HEK293 (cell line): ENCODE data around the gene KRI1.

Source experiments
- BCL11B ChIP-seq: fragments of 450-650 bp; formaldehyde crosslinking; IDR thresholded peaks from 2 replicates; pipeline ENCODE4 v1.5.1; 2016; ENCODE audit warnings: low read depth, missing biosample characterization, missing genetic modification characterization
- FEZF1 ChIP-seq: fragments of 450-650 bp; formaldehyde crosslinking; IDR thresholded peaks from 2 replicates; pipeline ENCODE4 v1.5.1; 2016; ENCODE audit warnings: missing biosample characterization, missing genetic modification characterization
- GFI1B ChIP-seq: fragments of 450-650 bp; formaldehyde crosslinking; IDR thresholded peaks from 2 replicates; pipeline ENCODE4 v1.5.1; 2016; ENCODE audit warnings: missing biosample characterization, missing genetic modification characterization
- GLI2 ChIP-seq: fragments of 450-650 bp; formaldehyde crosslinking; IDR thresholded peaks from 2 replicates; pipeline ENCODE4; 2017; ENCODE audit warnings: missing biosample characterization, missing genetic modification characterization, low read depth, borderline replicate concordance
- PRDM2 ChIP-seq: fragments of 450-650 bp; formaldehyde crosslinking; IDR thresholded peaks from 2 replicates; pipeline ENCODE4 v1.5.1; 2016; ENCODE audit warnings: missing biosample characterization, missing genetic modification characterization, borderline replicate concordance
- ZBTB1 ChIP-seq: fragments of 450-650 bp; formaldehyde crosslinking; IDR thresholded peaks from 2 replicates; pipeline ENCODE4 v1.5.1; 2016; ENCODE audit warnings: missing biosample characterization, missing genetic modification characterization
- ZBTB20 ChIP-seq: fragments of 450-650 bp; formaldehyde crosslinking; IDR thresholded peaks from 2 replicates; pipeline ENCODE4 v1.5.1; 2016; ENCODE audit warnings: missing biosample characterization, missing genetic modification characterization
- ZBTB7A ChIP-seq: fragments of 450-650 bp; formaldehyde crosslinking; IDR thresholded peaks from 2 replicates; pipeline ENCODE4 v1.5.1; 2016; ENCODE audit warnings: low read depth, missing biosample characterization, missing genetic modification characterization
- ZEB2 ChIP-seq: fragments of 450-650 bp; formaldehyde crosslinking; IDR thresholded peaks from 2 replicates; pipeline ENCODE4 v1.5.1; 2016; ENCODE audit warnings: missing biosample characterization, missing genetic modification characterization
- ZFP37 ChIP-seq: fragments of 450-650 bp; formaldehyde crosslinking; IDR thresholded peaks from 2 replicates; pipeline ENCODE4 v1.5.1; 2016; ENCODE audit warnings: missing biosample characterization, missing genetic modification characterization
- ZNF114 ChIP-seq: fragments of 450-650 bp; formaldehyde crosslinking; IDR thresholded peaks from 2 replicates; pipeline ENCODE4 v1.5.0; 2017; ENCODE audit warnings: missing biosample characterization, missing genetic modification characterization
- ZNF138 ChIP-seq: fragments of 450-650 bp; formaldehyde crosslinking; IDR thresholded peaks from 2 replicates; pipeline ENCODE4 v1.5.1; 2016; ENCODE audit warnings: missing biosample characterization, missing genetic modification characterization, borderline replicate concordance
- ZNF280C ChIP-seq: fragments of 450-650 bp; formaldehyde crosslinking; IDR thresholded peaks from 2 replicates; pipeline ENCODE4 v1.5.1; 2016; ENCODE audit warnings: missing biosample characterization, missing genetic modification characterization
- ZNF292 ChIP-seq: fragments of 450-650 bp; formaldehyde crosslinking; IDR thresholded peaks from 2 replicates; pipeline ENCODE4 v1.5.1; 2016; ENCODE audit warnings: low read depth, missing biosample characterization, missing genetic modification characterization, borderline replicate concordance
- ZNF311 ChIP-seq: fragments of 450-650 bp; formaldehyde crosslinking; IDR thresholded peaks from 2 replicates; pipeline ENCODE4 v1.5.1; 2017; ENCODE audit warnings: missing biosample characterization, missing genetic modification characterization, borderline replicate concordance
- ZNF354C ChIP-seq: fragments of 450-650 bp; formaldehyde crosslinking; IDR thresholded peaks from 2 replicates; pipeline ENCODE4 v1.5.1; 2016; ENCODE audit warnings: missing biosample characterization, missing genetic modification characterization, low read depth, borderline replicate concordance
- ZNF398 ChIP-seq: fragments of 450-650 bp; formaldehyde crosslinking; IDR thresholded peaks from 2 replicates; pipeline ENCODE4 v1.5.1; 2017; ENCODE audit warnings: missing biosample characterization, missing genetic modification characterization
- ZNF473 ChIP-seq: fragments of 450-650 bp; formaldehyde crosslinking; IDR thresholded peaks from 2 replicates; pipeline ENCODE4 v1.5.1; 2017; ENCODE audit warnings: missing biosample characterization, missing genetic modification characterization
- ZNF544 ChIP-seq: fragments of 450-650 bp; formaldehyde crosslinking; IDR thresholded peaks from 2 replicates; pipeline ENCODE4 v1.5.0; 2017; ENCODE audit warnings: missing biosample characterization, missing genetic modification characterization
- ZNF561 ChIP-seq: fragments of 450-650 bp; IDR thresholded peaks from 2 replicates; pipeline ENCODE4 v1.5.1; 2018; ENCODE audit warnings: missing biosample characterization, missing genetic modification characterization, borderline replicate concordance
- ZNF623 ChIP-seq: fragments of 450-650 bp; formaldehyde crosslinking; IDR thresholded peaks from 2 replicates; pipeline ENCODE4 v1.5.1; 2016; ENCODE audit warnings: missing biosample characterization, missing genetic modification characterization
- ZNF677 ChIP-seq: fragments of 450-650 bp; IDR thresholded peaks from 2 replicates; pipeline ENCODE4 v1.5.0; 2018; ENCODE audit warnings: missing biosample characterization, mild to moderate bottlenecking, missing genetic modification characterization, moderate library complexity
- ZNF707 ChIP-seq: fragments of 450-650 bp; formaldehyde crosslinking; IDR thresholded peaks from 2 replicates; pipeline ENCODE4 v1.5.1; 2016; ENCODE audit warnings: missing biosample characterization, missing genetic modification characterization
- ZNF776 ChIP-seq: fragments of 450-650 bp; formaldehyde crosslinking; IDR thresholded peaks from 2 replicates; pipeline ENCODE4 v1.5.0; 2017; ENCODE audit warnings: missing biosample characterization, missing genetic modification characterization, borderline replicate concordance
- ZNF777 ChIP-seq: fragments of 450-650 bp; formaldehyde crosslinking; IDR thresholded peaks from 2 replicates; pipeline ENCODE4 v1.5.1; 2017; ENCODE audit warnings: missing biosample characterization, missing genetic modification characterization, borderline replicate concordance
- TF ChIP-seq, protein P1 (sequence below): fragments of 450-650 bp; formaldehyde crosslinking; IDR thresholded peaks from 2 replicates; pipeline ENCODE4 v1.5.1; 2016; ENCODE audit warnings: missing biosample characterization, missing genetic modification characterization
- TF ChIP-seq, protein P2 (sequence below): sonication (generic); formaldehyde crosslinking; IDR thresholded peaks from 2 replicates; pipeline ENCODE4 v1.8.1; 2022; ENCODE audit warnings: mild to moderate bottlenecking, moderate library complexity, missing genetic modification reagents

Gene KRI1

DNA sequence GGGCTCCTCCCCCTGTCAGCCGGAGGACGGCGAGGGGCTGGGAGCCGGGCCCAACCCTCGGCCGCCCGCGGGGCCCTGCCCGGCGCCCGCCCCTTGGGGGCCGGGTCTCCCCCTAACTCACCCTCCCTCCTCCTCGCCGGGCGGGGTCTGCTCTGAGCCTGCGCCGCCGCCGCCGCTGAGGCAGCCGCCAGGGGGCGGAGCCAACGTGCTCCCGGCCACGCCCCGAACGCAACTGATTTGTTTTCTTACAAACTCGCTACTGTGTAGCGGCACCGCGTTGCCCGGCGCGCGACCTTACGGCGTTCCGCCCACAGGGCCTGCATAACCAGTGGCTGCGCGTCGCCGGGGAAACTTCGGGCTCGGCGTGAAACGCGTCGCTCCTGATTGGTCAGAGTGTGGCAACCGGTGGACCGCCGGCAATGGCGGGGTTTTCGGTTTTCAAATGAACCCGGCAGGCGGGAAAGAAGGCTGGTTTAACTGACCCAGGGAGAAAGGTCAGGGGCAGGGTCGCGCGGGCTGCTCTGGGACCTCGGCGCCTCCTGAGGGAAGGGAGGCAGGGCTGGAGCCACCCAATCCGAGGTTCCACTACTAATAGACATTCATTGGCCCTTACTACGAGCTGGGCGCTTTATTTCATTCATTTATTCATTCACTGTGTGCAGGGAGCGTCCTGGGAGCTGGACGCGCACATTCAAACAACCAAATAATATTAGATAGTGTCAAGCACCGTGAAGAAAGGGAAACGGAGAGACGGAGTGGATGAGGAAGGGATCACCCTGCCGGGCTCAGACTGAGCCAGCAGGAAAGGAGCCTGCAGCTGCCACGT lies 3.2 kb upstream of the KRI1 start, which contains the start of gene CDKN2D (continued):
- no peak for TF ChIP-seq ZNF398
- TF ChIP-seq ZNF776 (tag by site-specific recombination), result no peak
- TF ChIP-seq ZBTB20 (tag by site-specific recombination), result no peak
- TF ChIP-seq ZNF114, result no peak
- peak; percentile 93 for TF ChIP-seq ZEB2 (tag by site-specific recombination)
- TF ChIP-seq ZBTB1 (tag by site-specific recombination), result no peak
- TF ChIP-seq ZNF677 (tag by site-specific recombination), result no peak
- TF ChIP-seq BCL11B (tag by site-specific recombination), result peak; percentile 86; the same call in 1 of the 2 replicates
- TF ChIP-seq ZNF544 (tag by site-specific recombination), result no peak
- no peak for TF ChIP-seq ZNF354C
- TF ChIP-seq, protein P1, sequence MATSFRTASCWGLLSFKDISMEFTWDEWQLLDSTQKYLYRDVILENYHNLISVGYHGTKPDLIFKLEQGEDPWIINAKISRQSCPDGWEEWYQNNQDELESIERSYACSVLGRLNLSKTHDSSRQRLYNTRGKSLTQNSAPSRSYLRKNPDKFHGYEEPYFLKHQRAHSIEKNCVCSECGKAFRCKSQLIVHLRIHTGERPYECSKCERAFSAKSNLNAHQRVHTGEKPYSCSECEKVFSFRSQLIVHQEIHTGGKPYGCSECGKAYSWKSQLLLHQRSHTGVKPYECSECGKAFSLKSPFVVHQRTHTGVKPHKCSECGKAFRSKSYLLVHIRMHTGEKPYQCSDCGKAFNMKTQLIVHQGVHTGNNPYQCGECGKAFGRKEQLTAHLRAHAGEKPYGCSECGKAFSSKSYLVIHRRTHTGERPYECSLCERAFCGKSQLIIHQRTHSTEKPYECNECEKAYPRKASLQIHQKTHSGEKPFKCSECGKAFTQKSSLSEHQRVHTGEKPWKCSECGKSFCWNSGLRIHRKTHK (tag by site-specific recombination), result no peak
- no peak for TF ChIP-seq ZNF311 (tag by site-specific recombination)
- TF ChIP-seq ZNF473 (tag by site-specific recombination), result no peak
- no peak for TF ChIP-seq PRDM2 (tag by site-specific recombination)
- TF ChIP-seq, protein P2, sequence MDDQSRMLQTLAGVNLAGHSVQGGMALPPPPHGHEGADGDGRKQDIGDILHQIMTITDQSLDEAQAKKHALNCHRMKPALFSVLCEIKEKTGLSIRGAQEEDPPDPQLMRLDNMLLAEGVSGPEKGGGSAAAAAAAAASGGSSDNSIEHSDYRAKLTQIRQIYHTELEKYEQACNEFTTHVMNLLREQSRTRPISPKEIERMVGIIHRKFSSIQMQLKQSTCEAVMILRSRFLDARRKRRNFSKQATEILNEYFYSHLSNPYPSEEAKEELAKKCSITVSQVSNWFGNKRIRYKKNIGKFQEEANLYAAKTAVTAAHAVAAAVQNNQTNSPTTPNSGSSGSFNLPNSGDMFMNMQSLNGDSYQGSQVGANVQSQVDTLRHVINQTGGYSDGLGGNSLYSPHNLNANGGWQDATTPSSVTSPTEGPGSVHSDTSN (CRISPR knock-in tag), result no peak; the same call in 1 of the 2 replicates
- TF ChIP-seq GFI1B (tag by site-specific recombination), result no peak
- no peak for TF ChIP-seq ZNF292 (tag by site-specific recombination)
- TF ChIP-seq ZNF280C (tag by site-specific recombination), result no peak
- no peak for TF ChIP-seq GLI2 (tag by site-specific recombination)
- no peak for TF ChIP-seq ZNF707 (tag by site-specific recombination)
- TF ChIP-seq ZFP37 (tag by site-specific recombination), result peak; percentile 37; the same call in 1 of the 2 replicates
- TF ChIP-seq ZNF777, result no peak
- TF ChIP-seq ZNF138 (tag by site-specific recombination), result no peak
- peak; percentile 73; the same call in 1 of the 2 replicates for TF ChIP-seq ZBTB7A (tag by site-specific recombination)
- no peak; the same call in 1 of the 2 replicates for TF ChIP-seq ZNF623
- no peak for TF ChIP-seq FEZF1 (tag by site-specific recombination)
- 0 out of 2 replicates have a peak, but pooled peaks have one; percentile 16 for TF ChIP-seq ZNF561 (tag by site-specific recombination)
